Vagina (tissue), 2 donors: Measurements from ENCODE around the gene PAPPA2. TPM values are rescaled to one million over a fixed set of nuclear protein-coding genes. Genes with fewer than 3 reads are reported as not detected.

Experiments
- DNase-seq, 2 donors: peaks; one replicate each; pipeline ENCODE4 v3.0.0-alpha.2; 2017; ENCODE audit errors: extremely low spot score in 2 of 2
- H3K27ac ChIP-seq: fragments of 200-600 bp; sonication (generic); one replicate; pipeline ENCODE4 v1.5.1; 2019
- H3K27me3 ChIP-seq: fragments of 200-600 bp; sonication (generic); one replicate; pipeline ENCODE4 v1.5.1; 2019
- H3K36me3 ChIP-seq, 2 donors: fragments of 200-600 bp; sonication (generic); one replicate each; pipeline ENCODE4 v1.5.1; 2017 to 2019
- H3K4me1 ChIP-seq: fragments of 200-600 bp; sonication (generic); one replicate; pipeline ENCODE4 v1.5.1; 2019
- H3K4me3 ChIP-seq, 2 donors: fragments of 200-600 bp; sonication (generic); 1 replicate in 1 of 2; 2 replicates in 1 of 2; pipeline ENCODE4 v1.5.1; 2016 to 2019
- H3K9me3 ChIP-seq: fragments of 200-600 bp; sonication (generic); one replicate; pipeline ENCODE4 v1.5.1; 2019
- CTCF ChIP-seq, 3 experiments: fragments of 450-650 bp in 2 of 3; fragments of 200-600 bp in 1 of 3; sonication (generic) in 1 of 3; IDR thresholded peaks; one replicate each; pipeline ENCODE4 v1.5.1; 2017 to 2019; ENCODE audit warnings: antibody characterized with exemption in 3 of 3, mild to moderate bottlenecking in 2 of 3, moderate library complexity in 2 of 3
- POLR2A ChIP-seq, 2 donors: fragments of 450-650 bp; IDR thresholded peaks; one replicate each; pipeline ENCODE4 v1.6.1; 2017; ENCODE audit warnings: antibody characterized with exemption in 2 of 2, mild to moderate bottlenecking in 2 of 2, moderate library complexity in 2 of 2
- POLR2AphosphoS5 ChIP-seq, 2 donors: sonication (generic); formaldehyde crosslinking; IDR thresholded peaks; one replicate each; pipeline ENCODE4 v1.9.0; 2017; ENCODE audit warnings: antibody characterized with exemption in 2 of 2, mild to moderate bottlenecking in 2 of 2, low read depth in 1 of 2; ENCODE audit not compliant: insufficient read depth in 1 of 2
- intact Hi-C: fragments of 100-400 bp; cut with DNase I; formaldehyde crosslinking; loops from one replicate; pipeline ENCODE4 v1.15.1; 2023
- total RNA-seq: library from RNA; depleted of rRNA; stranded (reverse); fragments of >200 nt; gene quantifications from one replicate; pipeline ENCODE4 v1.2.3, GENCODE V29; 2016

Gene PAPPA2
- total RNA-seq, 1 donor from 2014 or later, result 0.25 TPM

GRCh38 chr1:176551146-176551545 lies 88.2 kb downstream of the PAPPA2 start:
- Histone ChIP-seq H3K9me3 (no peaks in the 10 kb centered on the region), H3K36me3 (no peaks in the 10 kb centered on the region), H3K27ac (no peak overlapping the region), H3K4me3 (no peak overlapping the region), H3K27me3 (no peaks in the 10 kb centered on the region), H3K4me1 (no peaks in the 10 kb centered on the region)
- no peak for TF ChIP-seq POLR2A (IDR thresholded peaks at IDR 0.05)
- no peak for TF ChIP-seq POLR2AphosphoS5 (IDR thresholded peaks at IDR 0.05; ENCODE audit: insufficient read depth in 1 of 2, low read depth in 1 of 2)
- no peak for TF ChIP-seq CTCF (IDR thresholded peaks at IDR 0.05)
- intact Hi-C loops, result no loop called here
- DNase-seq, result no peak

GRCh38 chr1:176552217-176552991 lies 89.4 kb downstream of the PAPPA2 start:
- peak overlapping the region in 1 of 2 donors; percentile 17 for H3K4me3 ChIP-seq
- H3K36me3 ChIP-seq, result no peaks in the 10 kb centered on the region
- H3K9me3 ChIP-seq, result no peaks in the 10 kb centered on the region
- TF ChIP-seq CTCF (IDR thresholded peaks at IDR 0.05) (no peak), POLR2A (IDR thresholded peaks at IDR 0.05) (no peak), POLR2AphosphoS5 (IDR thresholded peaks at IDR 0.05; ENCODE audit: insufficient read depth in 1 of 2, low read depth in 1 of 2) (no peak)
- no peaks in the 10 kb centered on the region for H3K4me1 ChIP-seq
- H3K27me3 ChIP-seq, result no peaks in the 10 kb centered on the region
- no peak overlapping the region for H3K27ac ChIP-seq
- no peak for DNase-seq
- intact Hi-C loops, result no loop called here

GRCh38 chr1:176552999-176553398 lies 90.0 kb downstream of the PAPPA2 start:
- Histone ChIP-seq H3K36me3 (no peaks in the 10 kb centered on the region), H3K9me3 (no peaks in the 10 kb centered on the region), H3K27ac (no peak overlapping the region), H3K4me1 (no peaks in the 10 kb centered on the region), H3K27me3 (no peaks in the 10 kb centered on the region), H3K4me3 (peak overlapping the region in 1 of 2 donors; percentile 17)
- intact Hi-C loops, result no loop called here
- DNase-seq, result no peak
- TF ChIP-seq CTCF (IDR thresholded peaks at IDR 0.05), result no peak
- TF ChIP-seq POLR2A (IDR thresholded peaks at IDR 0.05), result no peak
- no peak for TF ChIP-seq POLR2AphosphoS5 (IDR thresholded peaks at IDR 0.05; ENCODE audit: insufficient read depth in 1 of 2, low read depth in 1 of 2)

- Histone ChIP-seq H3K27me3 (no peaks in the 10 kb centered on the region), H3K9me3 (no peaks in the 10 kb centered on the region), H3K4me1 (peaks cover 12% of the 10 kb centered on the region), H3K36me3 (no peaks in the 10 kb centered on the region), H3K27ac (no peak overlapping the region), H3K4me3 (no peak overlapping the region)
- TF ChIP-seq POLR2A (IDR thresholded peaks at IDR 0.05), result no peak
- TF ChIP-seq POLR2AphosphoS5 (IDR thresholded peaks at IDR 0.05; ENCODE audit: insufficient read depth in 1 of 2, low read depth in 1 of 2), result no peak
- TF ChIP-seq CTCF (IDR thresholded peaks at IDR 0.05), result no peak
- intact Hi-C loops, result no loop called here
- no peak for DNase-seq
Observed at GRCh38 chr1:176556288-176556687, 93.3 kb downstream of the PAPPA2 start.

GRCh38 chr1:176557543-176558258 lies 94.7 kb downstream of the PAPPA2 start:
- no peak for DNase-seq
- peaks cover 17% of the 10 kb centered on the region for H3K4me1 ChIP-seq
- no peak for TF ChIP-seq POLR2A (IDR thresholded peaks at IDR 0.05)
- TF ChIP-seq CTCF (IDR thresholded peaks at IDR 0.05), result no peak
- TF ChIP-seq POLR2AphosphoS5 (IDR thresholded peaks at IDR 0.05; ENCODE audit: insufficient read depth in 1 of 2, low read depth in 1 of 2), result no peak
- intact Hi-C loops, result no loop called here
- no peak overlapping the region for H3K4me3 ChIP-seq
- no peaks in the 10 kb centered on the region for H3K9me3 ChIP-seq
- H3K36me3 ChIP-seq, result no peaks in the 10 kb centered on the region
- H3K27ac ChIP-seq, result no peak overlapping the region
- H3K27me3 ChIP-seq, result no peaks in the 10 kb centered on the region
